Measurements from ENCODE around the gene NCMAP.

NCMAP gene

DNA sequence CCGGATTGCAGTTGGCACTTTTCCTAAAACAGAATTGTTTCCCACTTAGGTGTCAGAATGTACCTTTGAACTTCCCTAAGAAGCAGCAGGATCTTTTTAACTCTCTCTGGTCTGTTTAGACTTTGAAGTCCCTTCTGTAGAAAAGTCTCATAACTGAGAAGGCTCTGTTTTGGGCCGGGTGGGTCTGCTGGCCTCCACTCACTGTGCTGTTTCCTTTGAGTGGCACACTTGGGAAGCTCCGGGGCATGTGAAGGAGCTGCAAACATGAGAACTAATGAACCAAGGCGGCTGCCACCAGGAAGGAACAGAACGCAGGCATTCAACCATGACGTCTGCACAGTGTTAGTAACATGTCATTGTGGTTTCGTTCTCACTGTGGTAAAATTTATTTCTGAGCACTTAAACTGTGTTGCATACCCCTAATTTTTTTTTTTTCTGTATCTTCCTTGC, 19.5 kb upstream of the NCMAP start:
- TF ChIP-seq POLR2AphosphoS5 (IDR thresholded peaks at IDR 0.05; ENCODE audit: low read depth, low read length) (no peak), TAF1 (IDR thresholded peaks at IDR 0.05; ENCODE audit: borderline replicate concordance, insufficient read depth, low read length) (no peak), SIN3A (IDR thresholded peaks at IDR 0.05; ENCODE audit: borderline replicate concordance, insufficient read depth, low read length) (no peak), FOXP2 (optimal IDR thresholded peaks at IDR 0.05; ENCODE audit: borderline replicate concordance, extremely low read depth, extremely low read length, insufficient read depth) (no peak)
- TF ChIP-seq, protein P1, sequence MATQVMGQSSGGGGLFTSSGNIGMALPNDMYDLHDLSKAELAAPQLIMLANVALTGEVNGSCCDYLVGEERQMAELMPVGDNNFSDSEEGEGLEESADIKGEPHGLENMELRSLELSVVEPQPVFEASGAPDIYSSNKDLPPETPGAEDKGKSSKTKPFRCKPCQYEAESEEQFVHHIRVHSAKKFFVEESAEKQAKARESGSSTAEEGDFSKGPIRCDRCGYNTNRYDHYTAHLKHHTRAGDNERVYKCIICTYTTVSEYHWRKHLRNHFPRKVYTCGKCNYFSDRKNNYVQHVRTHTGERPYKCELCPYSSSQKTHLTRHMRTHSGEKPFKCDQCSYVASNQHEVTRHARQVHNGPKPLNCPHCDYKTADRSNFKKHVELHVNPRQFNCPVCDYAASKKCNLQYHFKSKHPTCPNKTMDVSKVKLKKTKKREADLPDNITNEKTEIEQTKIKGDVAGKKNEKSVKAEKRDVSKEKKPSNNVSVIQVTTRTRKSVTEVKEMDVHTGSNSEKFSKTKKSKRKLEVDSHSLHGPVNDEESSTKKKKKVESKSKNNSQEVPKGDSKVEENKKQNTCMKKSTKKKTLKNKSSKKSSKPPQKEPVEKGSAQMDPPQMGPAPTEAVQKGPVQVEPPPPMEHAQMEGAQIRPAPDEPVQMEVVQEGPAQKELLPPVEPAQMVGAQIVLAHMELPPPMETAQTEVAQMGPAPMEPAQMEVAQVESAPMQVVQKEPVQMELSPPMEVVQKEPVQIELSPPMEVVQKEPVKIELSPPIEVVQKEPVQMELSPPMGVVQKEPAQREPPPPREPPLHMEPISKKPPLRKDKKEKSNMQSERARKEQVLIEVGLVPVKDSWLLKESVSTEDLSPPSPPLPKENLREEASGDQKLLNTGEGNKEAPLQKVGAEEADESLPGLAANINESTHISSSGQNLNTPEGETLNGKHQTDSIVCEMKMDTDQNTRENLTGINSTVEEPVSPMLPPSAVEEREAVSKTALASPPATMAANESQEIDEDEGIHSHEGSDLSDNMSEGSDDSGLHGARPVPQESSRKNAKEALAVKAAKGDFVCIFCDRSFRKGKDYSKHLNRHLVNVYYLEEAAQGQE (IDR thresholded peaks at IDR 0.05; ENCODE audit: insufficient read depth in 1 of 2, low read depth in 2 of 2, low read length in 2 of 2), result no peak

DNA sequence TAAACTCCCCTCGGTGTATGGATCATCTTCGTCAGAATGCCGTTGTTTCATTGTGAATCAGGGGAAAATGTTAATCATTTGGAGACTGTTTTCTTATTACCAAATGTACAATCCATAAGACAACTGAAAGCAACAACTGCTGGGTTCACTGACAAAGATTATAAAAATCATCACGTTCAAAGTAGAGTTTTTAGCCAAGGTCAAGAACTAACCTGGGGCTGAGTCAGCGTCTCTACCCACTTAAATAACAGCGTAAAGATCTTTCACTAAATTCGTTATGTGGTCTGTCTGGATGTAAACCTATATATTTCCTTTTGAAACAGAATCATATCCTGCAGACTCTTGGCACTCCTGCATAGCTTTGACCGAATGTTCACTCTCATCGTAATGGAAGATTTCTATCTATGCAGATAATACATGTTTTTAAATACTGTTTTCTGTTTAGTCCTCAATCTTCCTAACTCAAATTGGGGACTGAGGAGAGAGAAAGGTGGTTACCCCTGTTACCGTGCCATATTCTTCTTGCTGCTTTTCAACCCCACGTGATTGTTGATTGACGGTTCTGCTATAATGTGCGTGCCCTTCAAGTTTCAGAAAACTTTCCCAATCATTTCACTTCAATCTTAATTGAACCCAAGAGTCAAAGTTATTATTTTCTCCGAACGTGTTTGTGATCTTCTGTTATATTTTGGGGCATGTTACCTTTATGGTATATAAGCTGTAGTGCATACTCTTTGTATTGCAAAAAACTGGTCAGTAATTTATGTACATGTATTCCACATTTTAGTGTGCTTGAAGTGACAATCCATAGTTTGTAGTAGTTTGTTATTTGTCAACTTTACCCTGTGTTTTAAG, 15.6 kb upstream of the NCMAP start:
- TF ChIP-seq FOXP2 (optimal IDR thresholded peaks at IDR 0.05; ENCODE audit: borderline replicate concordance, extremely low read depth, extremely low read length, insufficient read depth) (no peak), POLR2AphosphoS5 (IDR thresholded peaks at IDR 0.05; ENCODE audit: low read depth, low read length) (no peak), SIN3A (IDR thresholded peaks at IDR 0.05; ENCODE audit: borderline replicate concordance, insufficient read depth, low read length) (no peak), TAF1 (IDR thresholded peaks at IDR 0.05; ENCODE audit: borderline replicate concordance, insufficient read depth, low read length) (no peak)
- TF ChIP-seq, protein P1 (IDR thresholded peaks at IDR 0.05; ENCODE audit: insufficient read depth in 1 of 2, low read depth in 2 of 2, low read length in 2 of 2), result no peak

DNA sequence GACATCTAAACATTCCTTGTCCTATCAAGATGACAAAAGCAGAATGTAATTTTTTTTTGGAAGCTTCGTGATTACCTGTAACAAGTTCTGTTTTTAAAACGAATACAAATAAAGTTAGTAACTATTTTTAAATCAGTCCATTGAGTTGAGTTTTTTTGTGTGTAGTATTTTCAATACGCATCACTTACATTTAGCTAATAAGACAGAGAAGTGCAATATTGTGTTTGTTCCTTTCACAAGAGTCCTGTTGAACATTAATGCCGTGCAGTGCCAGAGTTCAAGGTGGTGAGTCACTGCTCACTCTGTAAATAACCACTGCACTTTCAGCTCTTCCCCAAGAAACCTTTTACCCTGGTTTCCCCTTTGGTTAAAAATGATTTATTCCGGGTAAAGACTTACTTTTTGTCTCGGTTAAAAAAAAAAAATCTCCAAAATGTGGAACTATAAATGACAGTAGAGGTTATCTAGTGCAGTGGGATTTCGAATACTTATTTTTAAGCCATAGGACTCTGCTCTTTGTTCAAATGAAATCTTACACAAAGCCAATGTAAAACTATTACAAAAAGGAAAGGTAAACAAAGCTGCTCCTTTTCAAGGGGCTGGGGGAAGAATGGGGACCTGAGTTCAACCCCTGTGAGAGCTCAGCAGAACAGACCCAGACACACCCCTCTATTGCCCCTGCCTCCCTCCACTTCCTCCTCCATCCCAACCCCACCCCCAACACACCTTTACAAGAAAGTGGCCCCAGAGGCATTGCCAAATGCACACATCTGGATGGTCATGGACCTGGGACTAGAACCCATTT, 14.8 kb upstream of the NCMAP start:
- TF ChIP-seq FOXP2 (optimal IDR thresholded peaks at IDR 0.05; ENCODE audit: borderline replicate concordance, extremely low read depth, extremely low read length, insufficient read depth) (no peak), SIN3A (IDR thresholded peaks at IDR 0.05; ENCODE audit: borderline replicate concordance, insufficient read depth, low read length) (no peak), POLR2AphosphoS5 (IDR thresholded peaks at IDR 0.05; ENCODE audit: low read depth, low read length) (no peak)
- TF ChIP-seq, protein P1 (IDR thresholded peaks at IDR 0.05; ENCODE audit: insufficient read depth in 1 of 2, low read depth in 2 of 2, low read length in 2 of 2), result no peak

DNA sequence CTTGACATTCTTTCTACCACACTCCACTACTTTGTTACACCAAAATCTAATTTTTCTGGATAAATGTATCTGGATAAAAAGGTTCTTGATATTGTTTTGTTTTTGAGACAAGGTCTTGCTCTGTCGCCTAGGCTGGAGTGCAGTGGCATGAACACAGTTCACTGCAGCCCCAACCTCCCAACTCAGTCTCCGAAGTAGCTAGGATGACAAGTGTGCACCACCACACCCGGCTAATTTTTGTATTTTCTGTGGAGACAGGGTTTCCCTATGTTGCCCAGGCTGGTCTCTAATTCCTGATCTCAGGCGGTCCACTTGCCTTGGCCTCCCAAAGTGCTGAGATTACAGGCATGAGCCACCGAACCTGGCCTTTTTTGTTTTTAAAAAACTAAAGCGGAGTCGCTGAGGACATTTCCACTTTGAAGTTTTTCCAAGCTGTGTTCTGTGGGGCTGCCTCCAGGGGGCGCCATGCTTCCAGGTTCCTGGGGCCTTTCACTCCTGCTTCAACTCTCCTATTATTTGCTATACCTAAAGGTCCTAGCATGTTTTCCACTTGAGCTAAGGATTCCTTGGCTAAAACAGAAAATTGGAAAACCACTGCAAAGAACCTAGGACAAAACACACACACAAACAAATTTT, 14.1 kb upstream of the NCMAP start:
- TF ChIP-seq, protein P1 (IDR thresholded peaks at IDR 0.05; ENCODE audit: insufficient read depth in 1 of 2, low read depth in 2 of 2, low read length in 2 of 2), result no peak
- TF ChIP-seq SIN3A (IDR thresholded peaks at IDR 0.05; ENCODE audit: borderline replicate concordance, insufficient read depth, low read length), result no peak
- TF ChIP-seq FOXP2 (optimal IDR thresholded peaks at IDR 0.05; ENCODE audit: borderline replicate concordance, extremely low read depth, extremely low read length, insufficient read depth), result no peak
- no peak for TF ChIP-seq POLR2AphosphoS5 (IDR thresholded peaks at IDR 0.05; ENCODE audit: low read depth, low read length)
- no peak for TF ChIP-seq TAF1 (IDR thresholded peaks at IDR 0.05; ENCODE audit: borderline replicate concordance, insufficient read depth, low read length)

Data from PFSK-1 (cell line).